Measurements from ENCODE around the gene SEC14L1.
"Not testable (repeated sequence)": the region's sequence is repeated elsewhere in the genome, so short reads cannot be mapped to it uniquely, and the experiment has no call there.

SEC14L1 gene

GRCh38 chr17:77151186-77151585 lies 10.4 kb downstream of the SEC14L1 start:
- H3K27ac ChIP-seq: no peak overlapping the region
- no peak for TF ChIP-seq ZFX (IDR thresholded peaks at IDR 0.05)
- no peak for TF ChIP-seq CTCF (conservative IDR thresholded peaks at IDR 0.05)

GRCh38 chr17:77152056-77152455 lies 11.3 kb downstream of the SEC14L1 start:
- not testable (repeated sequence) for H3K27ac ChIP-seq

GRCh38 chr17:77153472-77153871 lies 12.7 kb downstream of the SEC14L1 start:
- H3K27ac ChIP-seq: no peak overlapping the region
- TF ChIP-seq CTCF (conservative IDR thresholded peaks at IDR 0.05): no peak
- TF ChIP-seq ZFX (IDR thresholded peaks at IDR 0.05): no peak

GRCh38 chr17:77153999-77154586 lies 13.3 kb downstream of the SEC14L1 start:
- H3K27ac ChIP-seq: no peak overlapping the region
- TF ChIP-seq ZFX (IDR thresholded peaks at IDR 0.05) (no peak), CTCF (conservative IDR thresholded peaks at IDR 0.05) (no peak)

GRCh38 chr17:77155125-77155524 lies 14.4 kb downstream of the SEC14L1 start:
- H3K27ac ChIP-seq: no peak overlapping the region
- TF ChIP-seq ZFX (IDR thresholded peaks at IDR 0.05): no peak
- TF ChIP-seq CTCF (conservative IDR thresholded peaks at IDR 0.05): no peak

- not testable (repeated sequence) for H3K27ac ChIP-seq
These were observed 17.0 kb downstream of the SEC14L1 start for GRCh38 chr17:77157766-77158165.

- TF ChIP-seq CTCF (conservative IDR thresholded peaks at IDR 0.05): no peak
- no peak for TF ChIP-seq ZFX (IDR thresholded peaks at IDR 0.05)
- H3K27ac ChIP-seq: no peak overlapping the region
These were observed 19.5 kb downstream of the SEC14L1 start for GRCh38 chr17:77160091-77160874.

- no peak overlapping the region for H3K27ac ChIP-seq
- TF ChIP-seq CTCF (conservative IDR thresholded peaks at IDR 0.05) (no peak), ZFX (IDR thresholded peaks at IDR 0.05) (no peak)
These were observed 20.2 kb downstream of the SEC14L1 start for GRCh38 chr17:77160875-77161530.

Data from C4-2B (cell line).